Measurements from ENCODE around the gene RRAD. TPM values are rescaled to one million over a fixed set of nuclear protein-coding genes. Genes with fewer than 3 reads are reported as not detected.

The RRAD gene
- total RNA-seq, 1 experiment from 2014 or later, result 4.3 TPM

GRCh38 chr16:66889622-66890021 lies 35.7 kb downstream of the RRAD start:
- no peak for ATAC-seq
- H3K4me1 ChIP-seq (ENCODE audit: control insufficient read depth, insufficient read depth, low read length), result no peaks in the 10 kb centered on the region
- DNase-seq (ENCODE audit: low read depth, low spot score), result no peak
- no peak overlapping the region for H3K4me3 ChIP-seq (ENCODE audit: low read depth in 2 of 2, low read length in 2 of 2)
- BruUV-seq (replicated peaks), result no TSS peak
- no peaks in the 10 kb centered on the region for H3K9me3 ChIP-seq (ENCODE audit: control insufficient read depth, insufficient read depth, low read depth, low read length)
- CTCF ChIA-PET, result no interaction called here
- H3K27me3 ChIP-seq (ENCODE audit: control insufficient read depth, insufficient read depth, low read length), result no peaks in the 10 kb centered on the region
- no peak for TF ChIP-seq CTCF (IDR thresholded peaks at IDR 0.05)
- no peak for TF ChIP-seq REST (IDR thresholded peaks at IDR 0.05; ENCODE audit: insufficient read depth in 1 of 2, low read depth in 2 of 2, low read length in 1 of 2)
- no peak for TF ChIP-seq TCF7L2 (IDR thresholded peaks at IDR 0.05; ENCODE audit: low read depth, low read length)
- TF ChIP-seq POLR2AphosphoS5 (IDR thresholded peaks at IDR 0.05; ENCODE audit: low read depth, low read length), result no peak
- no peak for TF ChIP-seq SIN3A (IDR thresholded peaks at IDR 0.05; ENCODE audit: borderline replicate concordance, insufficient read depth, low read depth, low read length)
- intact Hi-C loops (cut with micrococcal nuclease; ENCODE audit: unreplicated experiment) (no loop called here), in situ Hi-C loops (cut with HindIII; ENCODE audit: low pct_unique_long_range_greater_than_20kb, low sequenced_read_pairs) (no loop called here)
- POLR2A ChIA-PET, result no interaction called here
- no peaks in the 10 kb centered on the region for H3K36me3 ChIP-seq (ENCODE audit: control insufficient read depth, insufficient read depth, low read length)
- no peak overlapping the region for H3K27ac ChIP-seq (ENCODE audit: low read length)

- Histone ChIP-seq H3K4me3 (ENCODE audit: low read depth in 2 of 2, low read length in 2 of 2) (no peak overlapping the region), H3K4me1 (ENCODE audit: control insufficient read depth, insufficient read depth, low read length) (no peaks in the 10 kb centered on the region), H3K36me3 (ENCODE audit: control insufficient read depth, insufficient read depth, low read length) (no peaks in the 10 kb centered on the region), H3K27me3 (ENCODE audit: control insufficient read depth, insufficient read depth, low read length) (no peaks in the 10 kb centered on the region), H3K9me3 (ENCODE audit: control insufficient read depth, insufficient read depth, low read depth, low read length) (no peaks in the 10 kb centered on the region), H3K27ac (ENCODE audit: low read length) (no peak overlapping the region)
- in situ Hi-C loops (cut with HindIII; ENCODE audit: low pct_unique_long_range_greater_than_20kb, low sequenced_read_pairs), result no loop called here
- POLR2A ChIA-PET, result no interaction called here
- CTCF ChIA-PET, result no interaction called here
- no peak for ATAC-seq
- TF ChIP-seq REST (IDR thresholded peaks at IDR 0.05; ENCODE audit: insufficient read depth in 1 of 2, low read depth in 2 of 2, low read length in 1 of 2), result no peak
- TF ChIP-seq SIN3A (IDR thresholded peaks at IDR 0.05; ENCODE audit: borderline replicate concordance, insufficient read depth, low read depth, low read length), result no peak
- TF ChIP-seq CTCF (IDR thresholded peaks at IDR 0.05), result no peak
- TF ChIP-seq POLR2AphosphoS5 (IDR thresholded peaks at IDR 0.05; ENCODE audit: low read depth, low read length), result no peak
- no peak for TF ChIP-seq TCF7L2 (IDR thresholded peaks at IDR 0.05; ENCODE audit: low read depth, low read length)
- no peak for DNase-seq (ENCODE audit: low read depth, low spot score)
- intact Hi-C loops (cut with micrococcal nuclease; ENCODE audit: unreplicated experiment), result no loop called here
- TSS peak; percentile 28 for BruUV-seq (replicated peaks)
These were observed 36.4 kb downstream of the RRAD start for GRCh38 chr16:66888647-66889615.

All from Panc1 (cell line).